ENCODE data around the gene KLK6.

Gene KLK6

DNA sequence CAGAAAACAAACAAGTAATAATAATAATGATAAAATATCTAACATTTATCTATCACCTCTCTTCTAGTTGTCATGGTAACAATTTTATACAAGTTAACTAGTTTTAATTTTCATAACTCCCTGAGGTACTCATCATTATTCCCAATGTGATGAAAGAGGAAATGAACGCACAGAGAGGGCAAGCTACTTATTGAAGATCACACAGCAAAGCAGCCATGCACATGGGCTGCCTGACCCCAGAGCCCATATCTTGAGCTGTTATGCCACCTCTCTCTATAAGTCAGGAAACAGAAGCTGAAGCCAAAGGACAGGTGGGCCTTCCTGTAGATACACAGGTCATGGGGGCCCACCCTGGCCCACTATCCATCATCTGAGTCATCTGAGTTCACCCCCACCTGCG lies 53.3 kb downstream of the KLK6 start:
- no peak for DNase-seq (ENCODE audit: low spot score)
- Histone ChIP-seq H3K36me3 (ENCODE audit: low read depth) (no peaks in the 10 kb centered on the region), H3K27me3 (ENCODE audit: insufficient read depth, poor library complexity, severe bottlenecking) (peaks cover 21% of the 10 kb centered on the region), H3K4me3 (ENCODE audit: severe bottlenecking) (no peak overlapping the region), H3K4me1 (ENCODE audit: insufficient read depth, poor library complexity, severe bottlenecking) (no peaks in the 10 kb centered on the region), H3K9me3 (ENCODE audit: severe bottlenecking) (no peaks in the 10 kb centered on the region), H3K27ac (ENCODE audit: poor library complexity, severe bottlenecking) (no peak overlapping the region)
- no peak for ATAC-seq (ENCODE audit: low read depth)
- no peak for TF ChIP-seq CTCF (IDR thresholded peaks at IDR 0.05; ENCODE audit: poor library complexity, severe bottlenecking)

DNA sequence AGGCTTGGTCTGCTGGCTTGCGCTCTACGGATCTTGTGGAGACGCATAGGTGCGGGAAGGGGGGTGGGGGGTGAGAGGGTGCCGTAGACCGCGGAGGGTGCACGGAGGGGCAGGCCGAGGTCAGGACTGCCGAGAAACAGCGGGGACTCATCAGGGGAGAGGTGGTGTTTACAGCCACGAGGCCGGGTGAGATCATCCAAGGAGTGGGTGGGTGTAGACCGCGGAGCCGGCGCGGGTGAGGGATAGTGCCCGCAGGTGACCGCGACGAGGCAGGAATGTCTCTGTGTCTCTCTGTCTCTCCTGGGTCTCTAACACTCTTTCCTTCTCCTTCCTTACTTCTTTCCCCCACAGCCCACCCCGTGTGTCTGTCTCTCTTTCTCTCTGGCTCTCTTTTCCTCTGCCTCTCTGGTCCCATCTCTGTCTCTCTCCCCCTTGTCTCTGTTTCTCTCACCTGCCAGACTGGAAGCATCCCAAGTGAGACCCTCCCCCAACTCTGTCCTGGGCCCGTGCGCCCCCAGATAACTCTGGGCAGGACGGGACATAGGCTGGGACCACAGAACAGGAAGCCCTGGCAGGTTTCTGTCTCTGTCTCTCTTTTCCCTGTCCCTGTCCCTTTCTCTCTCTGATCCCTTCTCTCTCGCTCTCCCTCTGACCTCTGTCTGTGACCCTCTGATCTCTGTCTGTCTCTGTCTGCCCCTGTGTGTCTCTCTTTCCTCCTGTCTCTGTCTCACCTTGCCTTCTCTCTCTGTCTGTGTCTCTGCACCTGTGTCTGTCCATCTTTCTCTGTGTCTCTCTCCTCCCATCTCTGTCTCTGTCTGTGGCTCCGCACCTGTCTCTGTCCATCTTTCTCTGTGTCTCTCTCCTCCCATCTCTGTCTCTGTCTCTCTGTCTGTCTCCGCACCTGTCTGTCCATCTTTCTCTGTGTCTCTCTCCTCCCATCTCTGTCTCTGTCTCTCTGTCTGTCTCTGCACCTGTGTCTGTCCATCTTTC lies 56.4 kb downstream of the KLK6 start:
- Histone ChIP-seq H3K4me3 (ENCODE audit: severe bottlenecking) (no peak overlapping the region), H3K4me1 (ENCODE audit: insufficient read depth, poor library complexity, severe bottlenecking) (no peaks in the 10 kb centered on the region), H3K36me3 (ENCODE audit: low read depth) (no peaks in the 10 kb centered on the region), H3K27me3 (ENCODE audit: insufficient read depth, poor library complexity, severe bottlenecking) (peaks cover 17% of the 10 kb centered on the region), H3K27ac (ENCODE audit: poor library complexity, severe bottlenecking) (no peak overlapping the region), H3K9me3 (ENCODE audit: severe bottlenecking) (no peaks in the 10 kb centered on the region)
- DNase-seq (ENCODE audit: low spot score): no peak
- no peak for ATAC-seq (ENCODE audit: low read depth)
- no peak for TF ChIP-seq CTCF (IDR thresholded peaks at IDR 0.05; ENCODE audit: poor library complexity, severe bottlenecking)

GRCh38 chr19:50912102-50912599 lies 57.2 kb downstream of the KLK6 start:
- no peak overlapping the region for H3K4me3 ChIP-seq (ENCODE audit: severe bottlenecking)
- no peaks in the 10 kb centered on the region for H3K9me3 ChIP-seq (ENCODE audit: severe bottlenecking)
- H3K27ac ChIP-seq (ENCODE audit: poor library complexity, severe bottlenecking): no peak overlapping the region
- H3K27me3 ChIP-seq (ENCODE audit: insufficient read depth, poor library complexity, severe bottlenecking): peaks cover 17% of the 10 kb centered on the region
- no peak for DNase-seq (ENCODE audit: low spot score)
- TF ChIP-seq CTCF (IDR thresholded peaks at IDR 0.05; ENCODE audit: poor library complexity, severe bottlenecking): no peak
- no peaks in the 10 kb centered on the region for H3K36me3 ChIP-seq (ENCODE audit: low read depth)
- H3K4me1 ChIP-seq (ENCODE audit: insufficient read depth, poor library complexity, severe bottlenecking): no peaks in the 10 kb centered on the region
- no peak for ATAC-seq (ENCODE audit: low read depth)

DNA sequence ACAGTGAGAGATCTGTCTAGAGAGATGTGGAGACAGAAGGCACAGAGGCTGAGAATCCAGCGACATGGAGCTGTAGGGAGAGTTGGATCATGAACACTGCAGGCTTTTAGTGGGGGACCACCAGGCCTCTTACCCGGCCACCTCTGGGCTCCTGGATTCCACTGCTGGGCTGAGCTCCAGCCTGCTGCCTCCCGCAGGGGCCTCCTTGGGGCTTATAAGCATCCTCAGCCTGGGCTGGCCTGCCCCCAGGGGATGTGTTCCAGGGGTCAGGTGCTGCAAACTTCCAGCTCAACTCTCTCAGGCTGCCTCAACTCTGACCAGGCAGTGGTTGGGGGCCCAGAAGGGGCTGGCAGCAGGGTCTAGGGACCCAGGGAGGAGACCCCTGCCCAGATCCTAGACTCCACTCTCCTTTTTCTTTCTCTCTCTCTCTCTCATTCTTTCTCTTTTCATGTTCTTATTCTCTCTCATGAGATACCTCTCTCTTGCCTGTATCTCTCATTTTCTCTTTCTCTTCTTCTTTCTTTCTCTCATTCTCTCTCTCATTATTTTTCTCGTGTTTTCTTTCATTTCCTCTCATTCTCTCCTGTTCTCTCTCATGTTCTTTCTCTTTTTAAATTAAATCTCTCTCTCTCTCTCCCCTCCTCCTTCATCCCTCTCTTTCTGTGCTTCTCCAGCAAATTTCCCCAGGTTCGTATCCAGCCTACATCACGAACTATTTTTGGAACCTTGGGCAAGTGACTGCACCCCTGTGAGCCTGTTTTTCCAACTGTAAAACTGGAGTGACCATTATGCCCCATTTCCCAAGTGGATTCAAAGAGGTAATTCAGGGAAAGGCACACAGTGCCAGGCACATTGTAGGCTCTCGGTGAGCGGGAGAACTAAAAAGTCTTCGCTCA lies 57.9 kb downstream of the KLK6 start, which contains the start of gene KLK4:
Gene KLK4 (minus strand): TSS at position 190 of the 896 bp plus-strand sequence. CDS start 657 bp downstream, outside the sequence.
- ATAC-seq (ENCODE audit: low read depth): peak; percentile 16; the same call in 1 of the 3 replicates

More for the DNA sequence above, 57.9 kb downstream of the KLK6 start, which contains the start of gene KLK4:
- DNase-seq (ENCODE audit: low spot score): no peak
- Histone ChIP-seq H3K27ac (ENCODE audit: poor library complexity, severe bottlenecking) (no peak within 1 kb of the TSS), H3K4me1 (ENCODE audit: insufficient read depth, poor library complexity, severe bottlenecking) (no peaks in the 10 kb centered on the region), H3K36me3 (ENCODE audit: low read depth) (no peaks in the 10 kb centered on the region), H3K27me3 (ENCODE audit: insufficient read depth, poor library complexity, severe bottlenecking) (peaks cover 16% of the 10 kb centered on the region), H3K9me3 (ENCODE audit: severe bottlenecking) (no peaks in the 10 kb centered on the region), H3K4me3 (ENCODE audit: severe bottlenecking) (no peak within 1 kb of the TSS)
- no peak for TF ChIP-seq CTCF (IDR thresholded peaks at IDR 0.05; ENCODE audit: poor library complexity, severe bottlenecking)

All from RWPE2 (cell line).